Inflammatory macrophage treated with lipopolysaccharide for 1 hour (primary cell): ENCODE measurements around the gene FFAR3.
A peak's percentile ranks its signal among the peaks of the same experiment; 100 is the strongest.
"Not testable (repeated sequence)": the region's sequence is repeated elsewhere in the genome, so short reads cannot be mapped to it uniquely, and the experiment has no call there.

ENCODE experiments used
- DNase-seq, 2 donors: peaks; one replicate each; pipeline ENCODE4 v3.0.0-alpha.2; 2020 to 2022

Gene FFAR3

DNA sequence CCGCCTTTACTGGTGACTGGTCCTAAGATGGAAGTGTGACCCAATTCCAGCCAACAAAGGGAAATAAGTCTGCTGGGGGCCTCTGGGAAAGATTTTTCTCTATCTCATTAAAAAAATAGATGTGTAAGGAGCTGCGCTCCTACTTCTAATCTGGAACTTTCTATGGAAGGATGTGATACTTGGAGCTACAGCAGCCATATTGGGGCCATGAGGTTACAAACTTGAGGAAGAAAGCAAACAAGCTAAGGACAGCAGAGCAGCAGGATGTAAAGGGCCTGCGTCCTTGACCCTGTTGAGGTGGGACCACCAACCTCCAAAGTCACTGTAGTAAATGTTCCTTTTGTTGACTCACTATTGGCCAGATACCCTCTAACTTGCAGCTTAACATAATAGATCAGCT is 20.1 kb downstream of the FFAR3 start:
- no peak for DNase-seq

DNA sequence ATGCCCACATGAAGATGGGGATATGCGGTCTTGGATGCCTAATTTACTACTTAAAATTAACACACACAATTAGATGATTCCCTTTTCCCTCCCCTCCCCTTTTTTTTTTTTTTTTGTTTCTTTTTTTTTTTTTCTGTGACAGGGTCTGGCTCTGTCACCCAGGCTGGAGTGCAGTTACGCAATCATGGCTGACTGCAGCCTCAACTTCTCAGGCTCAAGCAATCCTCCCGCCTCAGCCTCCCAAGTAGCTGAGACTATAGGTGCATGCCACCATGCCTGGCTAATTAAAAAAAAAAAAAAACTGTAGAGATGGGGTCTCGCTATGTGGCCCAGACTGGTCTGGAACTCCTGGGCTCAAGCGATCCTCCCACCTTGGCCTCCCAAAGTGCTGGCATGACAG is 21.3 kb downstream of the FFAR3 start:
- not testable (repeated sequence) for DNase-seq

- DNase-seq: no peak
These were observed 21.7 kb downstream of the FFAR3 start for GRCh38 chr19:35379992-35380391.

DNA sequence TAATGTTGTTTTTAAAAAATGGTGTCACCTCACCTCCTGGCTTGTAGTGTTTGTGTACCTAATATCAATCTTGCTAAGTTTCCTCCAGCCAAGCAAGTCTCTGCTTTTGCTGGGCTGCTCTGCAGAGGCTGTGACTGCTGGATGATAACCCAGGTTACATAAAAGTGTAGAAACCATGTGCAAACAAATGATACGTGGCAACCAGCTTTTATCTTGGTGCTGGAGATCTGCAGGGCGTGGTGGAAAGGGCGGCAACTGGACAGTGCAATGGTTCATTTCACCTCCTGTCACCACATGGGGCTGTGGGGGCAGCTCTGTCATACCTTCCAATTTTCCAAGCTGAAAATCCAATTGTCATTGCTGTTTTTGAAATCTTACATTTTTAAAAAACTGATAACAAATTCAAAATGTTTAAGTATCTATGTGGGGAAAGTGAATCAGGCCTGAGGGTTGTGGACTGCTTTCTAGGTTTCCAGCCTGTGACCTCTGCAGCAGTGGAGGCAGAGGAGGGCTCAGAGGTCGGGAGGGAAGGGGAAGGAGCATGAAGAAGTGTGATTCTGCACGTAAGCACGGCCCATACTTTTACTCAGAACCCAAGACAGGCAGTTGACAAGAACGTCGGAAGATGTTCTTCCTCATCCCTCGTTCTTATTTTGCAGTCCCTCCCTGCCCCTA is 22.3 kb downstream of the FFAR3 start:
- no peak for DNase-seq

DNA sequence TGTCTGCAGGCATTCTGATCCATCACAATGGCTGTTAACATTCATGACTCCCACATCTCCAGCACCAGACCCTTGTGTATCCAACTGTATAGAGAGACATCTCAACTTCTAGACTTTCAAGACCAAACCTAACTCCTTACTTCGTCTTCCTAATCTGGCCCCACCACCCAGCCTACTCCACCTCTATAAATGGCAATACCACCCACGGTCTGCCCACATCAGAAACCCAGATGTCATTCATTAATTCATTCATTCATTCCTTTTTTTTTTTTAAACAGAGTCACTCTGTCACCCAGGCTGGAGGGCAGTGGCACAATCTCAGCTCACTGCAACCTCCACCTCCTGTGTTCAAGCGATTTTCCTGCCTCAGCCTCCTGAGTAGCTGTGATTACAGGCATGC is 23.1 kb downstream of the FFAR3 start:
- no peak for DNase-seq

DNA sequence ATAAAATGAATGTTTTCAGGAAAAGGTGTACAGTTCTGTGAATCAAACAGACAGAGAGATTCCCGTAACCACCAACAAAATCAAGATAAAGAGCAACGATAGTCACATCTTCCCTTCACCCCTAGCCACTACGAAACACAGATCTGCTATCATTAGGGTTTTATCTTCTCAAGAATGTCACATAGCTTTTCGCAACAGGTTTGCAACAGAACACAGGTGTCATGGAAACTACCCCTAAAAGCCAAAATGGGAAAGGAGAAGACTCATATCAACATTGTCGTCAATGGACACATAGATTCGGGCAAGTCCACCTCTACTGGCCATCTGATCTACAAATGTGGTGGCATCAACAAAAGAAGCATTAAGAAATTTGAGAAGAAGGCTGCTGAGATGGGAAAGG is 23.7 kb downstream of the FFAR3 start:
- no peak for DNase-seq

DNA sequence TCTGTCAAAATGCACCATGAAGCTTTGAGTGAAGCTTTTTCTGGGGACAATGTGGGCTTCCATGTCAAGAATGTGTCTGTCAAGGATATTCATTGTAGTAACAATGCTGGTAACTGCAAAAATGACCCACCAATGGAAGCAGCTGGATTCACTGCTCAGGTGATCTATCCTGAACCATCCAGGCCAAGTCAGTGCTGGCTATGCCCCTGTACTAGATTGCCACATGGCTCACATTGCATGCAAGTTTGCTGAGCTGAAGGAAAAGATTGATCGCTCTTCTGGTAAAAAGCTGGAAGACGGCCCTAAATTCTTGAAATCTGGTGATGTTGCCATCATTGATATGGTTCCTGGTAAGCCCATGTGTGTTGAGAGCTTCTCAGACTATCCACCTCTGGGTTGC is 25.3 kb downstream of the FFAR3 start:
- DNase-seq: no peak

DNA sequence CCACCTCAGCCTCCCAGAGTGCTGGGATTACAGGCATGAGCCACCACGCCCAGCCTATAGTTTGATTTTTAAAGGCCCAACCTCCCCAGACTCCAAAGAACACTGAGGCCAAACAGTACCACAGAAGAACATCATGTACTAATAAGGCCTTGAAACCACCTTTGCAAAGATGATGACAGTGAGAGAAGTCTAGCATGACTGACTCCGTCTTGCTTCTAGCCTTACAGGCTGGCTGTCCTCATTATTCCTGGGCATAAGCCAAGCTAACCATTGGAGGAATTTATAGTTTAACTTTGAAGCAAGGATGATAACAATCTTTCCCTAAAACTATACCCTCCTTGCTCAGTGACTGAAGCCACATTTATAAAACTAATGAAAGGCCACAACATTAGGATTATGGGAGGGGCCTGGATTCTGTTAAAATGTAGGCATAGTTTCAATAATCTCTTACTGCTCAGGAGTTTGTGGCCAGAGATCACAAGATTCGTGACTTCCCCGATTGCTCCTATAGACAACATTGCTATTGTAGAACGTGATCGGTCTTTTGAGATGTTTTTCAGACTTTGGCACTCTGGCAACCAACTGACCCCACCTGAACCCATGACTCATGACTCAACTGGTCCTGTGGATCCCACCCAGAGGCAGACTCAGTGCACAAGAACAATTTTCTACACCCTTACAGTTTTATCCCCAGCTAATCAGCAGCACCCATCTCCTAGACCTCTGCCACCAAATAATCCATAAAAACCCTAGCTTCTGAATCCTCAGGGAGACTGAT is 30.2 kb downstream of the FFAR3 start:
- DNase-seq: no peak

DNA sequence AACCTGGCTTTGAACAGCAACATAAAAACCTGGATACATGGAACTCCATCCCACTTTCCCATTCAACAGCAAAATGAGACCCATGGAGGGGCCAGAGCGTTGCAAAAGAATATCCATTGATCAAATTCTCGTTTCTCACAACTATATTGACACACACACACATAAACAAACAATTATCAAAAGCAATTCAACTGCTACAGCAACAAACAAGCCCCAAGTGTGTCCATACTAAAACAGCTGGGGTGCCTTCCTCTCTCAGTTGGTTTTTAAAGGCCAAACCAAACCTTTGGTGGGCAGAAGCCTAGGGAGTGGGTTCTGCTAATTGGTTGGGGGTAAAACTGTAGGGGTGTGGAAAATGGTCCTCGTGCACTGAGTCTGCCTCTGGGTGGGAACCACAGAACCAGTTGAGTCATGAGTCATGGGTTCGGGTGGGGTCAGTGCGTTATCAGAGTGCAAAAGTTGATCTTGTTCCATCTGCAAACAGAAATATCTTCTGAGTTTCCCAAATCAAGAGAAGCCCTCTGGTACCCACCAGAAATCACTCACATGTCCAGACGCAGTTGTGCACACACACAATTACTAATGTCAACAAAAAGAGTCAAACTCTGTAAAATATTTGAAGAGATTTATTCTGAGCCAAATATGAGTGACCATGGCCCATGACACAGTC is 31.1 kb downstream of the FFAR3 start:
- DNase-seq: no peak

DNA sequence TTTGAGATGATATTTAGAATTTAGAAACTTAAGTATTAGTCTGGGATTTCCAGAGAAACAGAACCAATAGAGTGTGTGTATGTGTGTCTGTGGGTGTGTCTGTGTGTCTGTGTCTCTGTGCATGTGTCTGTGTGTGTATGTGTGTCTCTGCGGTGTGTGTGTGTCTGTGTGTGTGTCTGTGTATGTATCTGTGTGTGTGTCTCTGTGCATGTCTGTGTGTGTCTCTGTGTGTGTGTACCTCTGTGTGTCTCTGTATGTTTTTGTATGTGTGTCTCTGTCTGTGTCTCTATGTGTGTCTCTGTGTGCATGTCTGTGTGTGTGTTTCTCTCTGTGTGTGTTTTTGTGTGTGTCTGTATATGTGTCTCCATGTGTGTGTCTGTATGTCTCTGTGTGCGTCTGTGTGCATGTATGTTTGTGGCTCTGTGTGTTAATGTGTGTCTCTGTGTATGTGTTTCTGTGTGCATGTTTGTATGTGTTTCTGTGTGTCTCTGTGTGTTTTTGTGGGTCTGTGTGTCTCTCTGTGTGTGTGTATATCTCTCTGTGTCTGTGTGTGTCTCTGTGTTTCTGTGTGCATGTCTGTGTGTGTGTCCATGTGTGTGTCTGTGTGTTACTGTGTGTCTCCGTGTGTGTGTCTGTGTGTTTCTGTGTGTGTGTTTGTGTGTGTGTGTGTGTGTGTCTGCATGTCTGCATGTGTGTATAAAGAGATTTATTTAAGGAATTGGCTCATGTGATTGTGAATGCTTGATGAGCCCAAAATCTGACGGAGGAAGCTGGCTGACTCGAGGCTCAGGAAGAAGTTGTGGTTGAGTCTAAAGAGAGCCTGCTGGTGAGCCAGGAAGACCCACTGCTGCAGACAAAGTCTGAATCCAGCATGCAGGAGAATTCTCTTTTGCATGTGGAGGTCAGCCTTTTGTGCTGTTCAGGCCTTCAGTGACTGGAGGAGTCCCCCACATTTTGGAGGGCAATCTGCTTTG is 34.8 kb downstream of the FFAR3 start:
- DNase-seq: peak in 1 of 2 donors; percentile 10

DNA sequence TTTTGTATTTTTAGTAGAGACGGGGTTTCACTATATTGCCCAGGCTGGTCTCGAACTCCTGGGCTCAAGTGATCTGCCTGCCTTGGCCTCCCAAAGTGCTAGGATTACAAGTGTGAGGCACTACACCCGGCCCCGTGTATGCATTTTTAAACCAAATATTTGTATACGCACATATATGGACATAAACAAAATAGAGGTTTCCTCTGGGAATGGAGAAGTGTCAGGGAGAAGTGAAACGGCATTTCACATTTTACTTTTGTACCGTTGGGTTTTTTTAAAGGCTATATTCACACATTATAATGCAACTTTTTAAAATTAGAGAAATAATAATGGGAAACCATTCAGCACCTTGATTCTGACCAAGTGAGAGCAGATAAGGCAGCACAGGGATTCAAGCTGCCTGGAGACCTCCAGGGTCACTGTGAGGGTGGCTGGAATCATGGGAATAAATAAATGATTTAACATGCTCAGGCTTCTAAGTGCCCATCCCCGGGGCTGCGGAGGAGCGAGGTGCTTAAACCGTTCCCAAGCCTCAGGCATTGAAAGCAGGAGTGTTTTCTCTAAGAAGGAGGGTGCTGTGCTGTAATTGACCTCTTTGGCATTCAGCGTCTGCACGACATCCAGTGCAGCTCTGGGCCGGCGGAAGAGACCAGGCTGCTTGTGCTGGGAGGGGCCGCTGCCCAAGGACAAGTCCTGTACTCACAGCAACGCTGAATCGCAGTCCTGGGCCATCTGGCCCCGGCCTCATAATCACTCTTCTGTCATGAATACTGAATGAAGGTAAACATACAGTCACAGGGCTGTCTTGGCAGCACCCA is 37.3 kb downstream of the FFAR3 start:
- peak in 1 of 2 donors; percentile 9 for DNase-seq

DNA sequence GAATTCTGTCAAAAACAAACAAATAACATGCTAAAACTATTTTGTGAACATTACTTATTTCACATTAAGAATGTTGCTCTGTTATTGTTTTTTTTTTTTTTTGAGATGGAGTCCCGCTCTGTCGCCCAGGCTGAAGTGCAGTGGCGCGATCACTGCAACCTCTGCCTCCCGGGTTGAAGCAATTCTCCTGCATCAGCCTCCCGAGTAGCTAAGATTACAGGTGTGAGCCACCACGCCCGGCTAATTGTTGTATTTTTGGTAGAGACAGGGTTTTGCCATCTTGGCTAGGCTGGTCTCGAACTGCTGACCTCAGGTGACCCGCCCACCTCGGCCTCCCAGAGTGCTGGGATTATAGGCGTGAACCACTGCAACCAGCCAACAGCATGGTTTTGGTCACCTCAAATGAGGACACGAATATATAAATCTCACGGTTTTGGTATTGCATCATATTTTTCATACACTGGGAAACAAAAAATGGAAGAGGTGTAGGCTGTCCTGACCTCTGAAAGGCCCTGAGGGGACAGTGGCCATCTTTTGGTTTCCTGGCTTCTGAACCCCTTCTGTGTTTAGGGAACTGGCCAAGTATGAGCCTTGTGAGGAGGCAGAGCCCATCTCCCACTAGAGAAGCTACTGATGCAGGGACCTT is 38.1 kb downstream of the FFAR3 start:
- DNase-seq: no peak

GRCh38 chr19:35397064-35397463 is 38.8 kb downstream of the FFAR3 start:
- no peak for DNase-seq

DNA sequence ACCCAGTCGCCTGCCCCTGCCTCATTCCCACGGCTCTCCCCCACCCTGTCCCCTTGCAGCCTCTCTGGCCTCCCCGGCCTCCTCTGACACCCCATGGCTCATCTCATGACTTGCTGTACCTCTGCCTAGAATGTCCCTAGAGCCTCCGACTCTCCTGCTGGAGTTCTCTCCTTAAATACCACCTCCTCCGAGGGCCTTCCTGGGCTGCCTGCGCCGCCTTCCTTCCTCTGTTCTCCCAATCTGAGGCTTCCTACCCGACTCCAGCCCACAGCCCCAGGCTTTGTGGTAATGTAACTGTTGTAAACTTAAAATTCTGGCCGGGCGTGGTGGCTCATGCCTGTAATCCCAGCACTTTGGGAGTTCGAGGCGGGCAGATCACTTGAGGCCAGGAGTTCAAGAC is 40.3 kb downstream of the FFAR3 start:
- DNase-seq: no peak

- DNase-seq: no peak
These were observed 41.0 kb downstream of the FFAR3 start for GRCh38 chr19:35399231-35399630.

DNA sequence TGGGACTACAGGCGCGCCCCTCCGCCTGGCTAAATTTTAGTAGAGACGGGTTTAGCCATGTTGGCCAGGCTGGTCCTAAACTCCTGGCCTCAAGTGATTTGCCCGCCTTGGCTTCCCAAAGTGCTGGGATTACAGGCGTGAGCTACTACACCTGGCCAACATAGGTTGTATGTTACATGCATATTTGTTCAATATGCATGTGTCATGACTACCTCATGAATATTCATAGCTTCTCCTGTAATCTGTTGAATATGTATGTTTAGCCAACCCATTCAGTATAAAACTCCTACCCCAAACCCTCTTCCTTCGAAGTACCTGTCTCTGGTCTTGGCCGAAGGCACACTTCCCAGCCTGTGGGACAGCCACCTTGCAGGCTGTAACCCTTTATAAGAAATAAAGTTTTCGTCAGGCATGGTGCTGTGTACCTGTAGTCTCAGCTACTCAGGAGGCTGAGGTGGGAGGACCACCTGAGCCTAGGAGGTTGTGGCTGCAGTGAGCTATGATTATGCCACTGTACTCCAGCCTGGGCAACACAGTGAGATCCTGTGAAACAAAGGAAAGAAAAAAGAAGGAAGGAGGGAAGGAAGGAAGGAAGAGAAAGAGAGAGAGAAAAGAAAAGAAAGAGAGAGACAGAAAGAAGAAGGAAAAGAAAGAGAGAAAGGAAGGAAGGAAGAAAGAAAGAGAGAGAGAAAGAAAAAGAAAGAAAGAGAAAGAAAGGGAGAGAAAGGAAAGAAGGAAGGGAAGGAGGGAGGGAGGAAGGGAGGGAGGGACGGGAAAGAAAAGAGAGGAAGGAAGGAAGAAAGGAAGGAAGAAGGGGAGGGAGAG is 41.9 kb downstream of the FFAR3 start:
- DNase-seq: no peak

DNA sequence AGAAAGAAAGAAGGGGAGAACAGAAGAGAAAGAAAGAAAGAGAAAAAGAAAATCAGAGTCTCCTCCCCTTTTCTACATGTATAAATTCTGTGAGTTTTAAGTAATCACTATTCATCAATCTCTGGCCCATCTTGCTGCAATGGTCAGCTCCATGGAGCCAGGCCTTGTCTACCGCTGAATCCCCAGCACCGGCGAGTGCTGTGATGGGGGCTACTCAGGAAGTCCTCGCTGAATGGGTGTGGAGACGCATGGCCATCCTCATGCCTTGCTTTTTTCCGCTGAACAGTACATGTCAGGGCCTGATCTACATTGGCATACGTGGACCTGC is 42.5 kb downstream of the FFAR3 start:
- DNase-seq: no peak

GRCh38 chr19:35401416-35401815 is 43.2 kb downstream of the FFAR3 start:
- DNase-seq: not testable (repeated sequence)

- DNase-seq: no peak
These were observed 45.0 kb downstream of the FFAR3 start for GRCh38 chr19:35403116-35403760.
